AG10803 (cell line): ENCODE results near the gene GCKR.

Experiments used
- DNase-seq: peaks from one replicate; pipeline ENCODE4 v3.0.0; 2010; ENCODE audit warnings: low read depth
- H3K4me3 ChIP-seq: 2 replicates; pipeline ENCODE4 v1.5.1; 2011; ENCODE audit warnings: mild to moderate bottlenecking, low read length, control low read depth
- TF ChIP-seq, protein P1 (sequence below): conservative IDR thresholded peaks from 2 replicates; pipeline ENCODE4 v1.5.1; 2011; ENCODE audit warnings: mild to moderate bottlenecking, low read length, control low read depth, inconsistent platforms

Gene GCKR

DNA sequence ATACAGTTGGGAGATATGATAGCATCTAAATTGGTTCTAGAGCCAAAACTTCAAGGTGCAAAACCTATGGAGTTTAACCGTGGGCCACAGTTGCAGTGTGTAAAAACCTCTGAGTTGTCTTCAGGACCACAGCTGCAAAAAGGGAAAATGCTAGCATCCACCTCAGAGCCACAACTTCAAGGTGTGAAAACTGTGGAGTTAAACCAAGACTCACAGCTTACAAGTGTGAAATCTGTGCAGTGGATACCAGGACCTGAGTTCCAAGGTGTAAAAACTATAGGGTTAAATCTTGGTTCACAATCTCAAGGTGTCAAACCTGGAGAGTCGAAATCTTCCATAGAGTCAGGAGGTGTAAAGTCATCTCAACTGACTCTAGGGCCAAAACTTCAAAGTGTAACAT is 75.8 kb downstream of the GCKR start:
- no peak overlapping the region for H3K4me3 ChIP-seq
- no peak for DNase-seq
- TF ChIP-seq, protein P1, sequence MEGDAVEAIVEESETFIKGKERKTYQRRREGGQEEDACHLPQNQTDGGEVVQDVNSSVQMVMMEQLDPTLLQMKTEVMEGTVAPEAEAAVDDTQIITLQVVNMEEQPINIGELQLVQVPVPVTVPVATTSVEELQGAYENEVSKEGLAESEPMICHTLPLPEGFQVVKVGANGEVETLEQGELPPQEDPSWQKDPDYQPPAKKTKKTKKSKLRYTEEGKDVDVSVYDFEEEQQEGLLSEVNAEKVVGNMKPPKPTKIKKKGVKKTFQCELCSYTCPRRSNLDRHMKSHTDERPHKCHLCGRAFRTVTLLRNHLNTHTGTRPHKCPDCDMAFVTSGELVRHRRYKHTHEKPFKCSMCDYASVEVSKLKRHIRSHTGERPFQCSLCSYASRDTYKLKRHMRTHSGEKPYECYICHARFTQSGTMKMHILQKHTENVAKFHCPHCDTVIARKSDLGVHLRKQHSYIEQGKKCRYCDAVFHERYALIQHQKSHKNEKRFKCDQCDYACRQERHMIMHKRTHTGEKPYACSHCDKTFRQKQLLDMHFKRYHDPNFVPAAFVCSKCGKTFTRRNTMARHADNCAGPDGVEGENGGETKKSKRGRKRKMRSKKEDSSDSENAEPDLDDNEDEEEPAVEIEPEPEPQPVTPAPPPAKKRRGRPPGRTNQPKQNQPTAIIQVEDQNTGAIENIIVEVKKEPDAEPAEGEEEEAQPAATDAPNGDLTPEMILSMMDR, result no peak

DNA sequence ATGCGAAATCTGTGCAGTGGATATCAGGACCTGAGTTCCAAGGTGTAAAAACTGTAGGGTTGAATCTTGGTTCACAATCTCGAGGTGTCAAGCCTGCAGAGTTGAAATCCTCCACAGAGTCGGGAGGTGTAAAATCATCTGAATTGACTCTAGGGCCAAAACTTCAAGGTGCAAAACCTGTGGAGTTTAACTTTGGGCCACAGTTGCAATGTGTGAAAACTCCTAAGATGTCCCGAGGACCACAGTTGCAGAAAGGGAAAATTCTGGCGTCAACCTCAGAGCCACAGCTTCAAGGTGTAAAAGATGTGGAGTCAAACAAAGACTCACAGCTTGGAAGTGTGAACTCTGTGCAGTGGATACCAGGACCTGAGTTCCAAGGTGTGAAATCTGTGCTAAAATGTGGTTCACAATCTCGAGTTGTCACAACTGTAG is 76.4 kb downstream of the GCKR start:
- TF ChIP-seq, protein P1, result no peak
- no peak for DNase-seq
- no peak overlapping the region for H3K4me3 ChIP-seq
